ENCODE results near the gene NID1.

NID1 gene

GRCh38 chr1:235954306-235955283, 110.3 kb downstream of the NID1 start:
- no peak for DNase-seq

DNA sequence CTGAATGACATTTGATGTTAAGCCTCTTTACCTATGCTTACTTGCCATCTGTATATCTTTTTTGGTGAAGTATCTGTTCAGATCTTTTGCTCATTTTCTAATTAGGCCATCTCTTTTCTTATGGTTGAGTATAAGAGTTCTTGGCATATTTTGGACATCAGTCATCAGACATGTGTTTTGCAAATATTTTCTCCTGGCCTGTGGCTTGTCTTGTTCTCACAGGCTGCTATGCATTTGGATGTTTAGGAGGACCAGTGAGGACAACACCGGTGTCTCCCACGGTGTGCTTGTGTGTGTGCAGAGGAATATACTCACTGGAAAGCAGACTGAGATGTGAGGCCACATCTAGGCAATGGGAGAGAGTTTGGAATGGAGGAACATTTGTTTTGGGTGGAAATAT, 111.1 kb downstream of the NID1 start:
- DNase-seq = no peak

GRCh38 chr1:235952950-235953615, 111.8 kb downstream of the NID1 start:
- no peak for DNase-seq

- no peak for DNase-seq
Measured at GRCh38 chr1:235951661-235952060, 113.2 kb downstream of the NID1 start.

- DNase-seq = no peak
Measured at GRCh38 chr1:235950318-235950717, 114.6 kb downstream of the NID1 start.

DNA sequence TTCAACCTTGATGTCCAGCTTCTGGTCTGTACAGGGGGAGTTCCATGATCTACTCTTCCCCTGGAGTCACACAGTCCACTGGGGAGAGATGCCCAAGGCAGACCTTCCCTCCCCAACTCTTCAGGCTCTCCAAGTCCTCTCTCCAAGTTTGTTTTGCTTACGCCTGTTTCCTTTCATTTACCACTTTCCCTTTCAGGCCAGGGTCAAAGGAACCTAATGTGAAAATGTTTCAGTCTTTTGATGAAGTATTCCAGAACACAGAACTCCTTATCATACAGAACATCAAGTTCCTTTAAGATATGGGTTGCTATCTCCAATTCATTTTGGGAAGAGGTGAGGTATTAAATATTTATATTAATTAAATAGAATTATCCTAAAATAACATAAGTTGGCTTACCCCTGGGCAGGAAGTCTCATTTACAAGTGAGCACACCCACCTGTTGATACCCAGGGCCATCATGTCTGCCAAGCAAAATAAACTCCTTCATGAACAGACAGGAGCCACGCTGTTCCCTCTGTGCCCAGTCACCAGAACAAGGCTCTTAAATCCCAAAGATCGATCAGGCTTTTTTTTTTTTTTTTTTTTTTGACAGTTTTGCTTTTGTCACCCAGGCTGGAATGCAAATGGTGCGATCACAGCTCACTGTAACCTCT, 116.0 kb downstream of the NID1 start:
- no peak for DNase-seq

DNA sequence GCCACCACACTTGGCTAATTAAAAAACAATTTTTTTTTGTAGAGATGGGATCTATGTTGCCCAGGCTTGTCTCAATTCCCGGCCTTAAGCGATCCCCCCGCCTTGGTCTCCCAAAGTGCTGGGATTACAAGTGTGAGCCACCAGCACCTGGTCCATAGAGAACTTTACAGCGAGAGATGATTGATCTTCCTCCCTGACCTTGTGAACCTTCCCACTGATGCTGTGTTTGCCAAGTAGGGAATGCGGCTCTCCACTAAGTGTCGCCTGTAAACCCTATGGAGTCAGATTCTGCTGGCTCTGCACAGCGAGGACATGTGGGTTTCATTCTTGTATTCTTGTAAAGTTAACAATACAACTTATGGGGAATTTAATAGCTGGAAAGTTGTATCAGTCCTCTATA, 116.9 kb downstream of the NID1 start:
- DNase-seq = no peak

DNA sequence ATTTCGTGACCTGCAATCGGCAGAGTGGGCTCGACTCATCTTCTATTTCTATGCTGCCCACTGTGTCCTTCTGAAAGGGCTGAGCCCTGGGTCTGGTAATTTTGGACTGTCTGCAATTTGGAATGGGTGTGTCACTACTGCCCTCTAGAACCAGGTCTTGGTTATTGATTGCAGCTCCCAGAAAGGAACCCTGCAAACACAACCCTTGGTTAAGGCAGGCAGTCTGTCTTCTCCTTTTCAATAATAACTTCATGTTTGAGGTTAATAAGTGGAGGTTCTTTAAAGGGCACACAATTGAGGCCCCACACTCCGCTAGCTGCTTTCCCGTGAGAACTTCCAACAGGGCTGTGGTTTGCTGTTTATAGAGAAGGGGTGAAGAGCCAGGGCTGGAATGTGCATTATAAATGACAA, 118.3 kb downstream of the NID1 start:
- DNase-seq = no peak

DNA sequence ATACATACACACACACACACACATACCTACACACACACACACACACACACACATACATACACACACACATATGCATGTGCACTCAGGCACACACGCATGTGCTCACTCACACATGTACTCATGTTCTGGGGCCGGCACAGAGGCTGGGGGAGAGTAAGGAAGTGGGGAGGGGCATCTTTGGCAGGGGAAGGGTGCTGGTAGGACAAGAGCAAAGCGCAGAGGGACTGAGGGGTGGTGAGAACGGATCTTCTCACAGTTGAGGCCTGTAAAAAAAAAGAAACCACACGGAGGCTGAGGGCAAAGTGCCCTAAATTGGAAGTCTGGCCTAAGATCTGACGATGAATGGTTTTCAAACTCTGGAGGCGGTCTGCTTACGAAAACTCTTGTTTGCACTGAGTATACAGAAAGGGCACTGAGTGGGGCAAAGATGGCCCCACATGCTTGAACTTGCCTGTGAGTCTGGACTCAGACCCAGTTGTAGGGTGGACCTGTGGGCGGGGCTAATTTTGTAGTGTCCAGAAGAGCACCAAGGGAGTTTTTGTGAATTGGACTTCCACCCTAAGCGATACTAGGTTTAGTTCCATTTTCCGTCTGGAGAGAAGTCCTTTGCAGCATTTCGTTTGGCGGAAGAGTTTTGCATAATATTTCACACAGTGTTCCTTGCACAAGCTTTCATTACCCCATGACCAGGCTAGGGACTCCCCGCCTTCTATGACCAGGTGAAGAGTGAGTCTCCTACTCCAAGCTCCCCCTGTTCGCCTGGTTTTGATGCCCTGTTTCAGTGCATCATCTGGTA, 118.9 kb downstream of the NID1 start:
- no peak for DNase-seq

GRCh38 chr1:235943581-235944114, 121.2 kb downstream of the NID1 start:
- no peak for DNase-seq

DNA sequence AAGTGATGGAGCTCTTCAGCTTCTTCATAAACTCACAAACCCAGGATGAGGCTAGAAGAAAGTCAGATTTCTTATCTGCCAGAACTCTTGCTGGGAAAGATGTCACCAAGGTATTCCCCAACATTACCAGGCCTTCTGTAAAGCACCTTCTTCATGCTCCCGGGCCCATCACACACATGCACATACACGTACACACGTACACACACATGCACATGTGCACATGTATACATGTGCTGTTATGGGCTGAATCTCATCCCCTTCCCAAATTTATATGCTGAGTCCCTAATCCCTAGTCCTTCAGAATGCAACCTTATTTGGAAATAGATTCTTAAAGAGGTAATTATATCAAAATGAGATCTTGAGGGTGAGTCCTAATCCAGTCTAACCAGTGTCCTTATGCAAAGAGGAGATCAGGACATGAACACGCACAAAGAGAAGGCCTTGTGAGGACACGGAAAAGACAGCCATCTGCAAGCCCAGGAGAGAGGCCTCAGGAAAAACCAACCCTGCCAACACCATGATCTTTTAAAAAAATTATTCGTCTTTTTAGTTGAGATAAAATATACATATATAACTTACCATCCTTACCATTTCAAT, 121.8 kb downstream of the NID1 start:
- no peak for DNase-seq

DNA sequence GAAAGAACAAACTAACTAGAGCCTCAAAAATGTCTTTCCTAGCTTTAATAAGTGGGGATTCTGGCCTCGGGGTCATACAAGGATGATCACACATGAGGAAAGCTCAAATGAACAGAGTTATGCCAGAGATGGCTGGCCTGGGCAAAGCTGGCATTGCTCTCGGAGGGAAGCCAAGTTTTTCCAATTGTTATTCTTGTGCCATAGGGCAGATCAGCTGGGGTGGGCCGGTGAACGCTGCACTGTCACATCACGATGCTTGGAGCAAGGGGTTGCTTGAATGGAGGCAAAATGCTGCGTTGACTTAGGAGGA, 122.3 kb downstream of the NID1 start:
- no peak for DNase-seq

GRCh38 chr1:235941876-235942624, 122.8 kb downstream of the NID1 start:
- no peak for DNase-seq

DNA sequence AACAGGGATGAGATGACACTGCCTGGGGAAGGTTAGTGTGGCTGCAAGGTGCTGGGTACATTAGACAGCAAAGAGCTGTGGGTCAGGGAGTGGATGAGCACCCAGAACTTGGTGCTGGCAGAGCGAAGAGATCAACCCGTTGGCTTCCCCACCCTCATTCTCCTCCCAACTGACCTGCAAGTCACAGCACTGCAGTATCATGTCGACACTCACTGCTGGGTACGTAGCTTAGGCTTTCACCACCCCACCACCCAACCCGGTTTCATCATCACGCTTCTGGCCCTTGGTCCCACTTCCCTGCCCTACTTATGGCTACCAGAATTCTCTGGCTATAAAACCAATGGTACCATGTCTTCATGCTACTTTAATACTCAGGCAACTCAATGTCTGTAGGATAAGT, 124.6 kb downstream of the NID1 start:
- DNase-seq = no peak

GRCh38 chr1:235939480-235939775, 125.5 kb downstream of the NID1 start:
- DNase-seq = no peak

DNA sequence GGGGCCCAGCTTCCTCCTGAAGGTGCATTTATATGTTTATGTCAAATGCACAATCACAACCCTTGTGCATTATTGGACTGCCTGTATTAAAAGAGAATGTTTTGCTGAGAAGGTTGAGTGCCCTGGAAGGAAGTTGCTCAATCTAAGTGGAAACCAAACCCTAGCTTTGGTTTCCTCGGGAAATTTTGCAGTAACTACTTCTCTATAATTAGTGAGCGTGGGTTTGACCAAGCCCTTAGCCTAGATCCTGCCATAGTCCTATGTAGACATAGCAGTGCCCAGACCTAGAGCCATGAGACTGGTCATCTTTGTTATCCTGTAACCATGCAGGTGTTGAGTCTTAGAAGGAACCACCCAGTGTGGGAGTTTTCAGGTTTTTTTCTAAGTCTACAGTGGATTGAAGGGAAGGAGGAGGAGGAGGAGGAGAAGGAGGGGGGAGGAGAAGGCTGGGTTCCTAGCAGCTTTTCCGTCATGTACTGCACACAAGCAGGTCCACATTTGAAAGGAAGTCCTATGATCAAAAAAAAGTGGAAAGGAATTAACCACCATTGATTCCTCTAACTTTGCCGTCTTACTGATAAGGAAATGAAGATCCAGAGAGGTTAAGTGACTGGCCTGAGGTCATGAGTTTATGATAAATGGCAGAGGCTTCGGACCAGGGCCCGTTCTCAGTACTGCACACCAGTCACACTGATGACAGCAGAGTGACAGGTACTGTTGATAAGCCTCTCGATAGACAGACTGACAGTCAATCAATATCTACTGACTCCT, 126.0 kb downstream of the NID1 start:
- no peak for DNase-seq

- no peak for DNase-seq
Measured at GRCh38 chr1:235937123-235937522, 127.8 kb downstream of the NID1 start.

- DNase-seq = no peak
Measured at GRCh38 chr1:235935235-235936225, 129.4 kb downstream of the NID1 start.

DNA sequence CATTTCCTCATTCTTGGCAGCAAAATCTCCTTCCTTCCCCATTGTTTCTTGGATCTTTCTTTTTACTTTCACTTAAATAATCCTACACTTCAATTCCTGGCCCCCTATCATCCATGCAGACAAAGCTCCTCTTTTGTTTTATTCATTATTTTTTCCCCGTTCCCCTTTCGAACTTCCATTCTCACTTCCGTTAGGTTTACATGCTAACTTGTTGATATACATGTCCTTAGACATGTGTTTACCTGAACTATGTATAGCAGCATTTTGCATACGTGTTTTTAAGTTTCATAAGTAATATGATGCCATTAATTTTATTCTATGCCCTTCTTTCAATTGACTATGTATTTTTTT, 131.1 kb downstream of the NID1 start:
- no peak for DNase-seq
